ENCODE results near the gene EPHA5. TPM values are rescaled to one million over a fixed set of nuclear protein-coding genes. Genes with fewer than 3 reads are reported as not detected.

EPHA5 gene
- total RNA-seq, 6 experiments from 2014 or later: not detected

DNA sequence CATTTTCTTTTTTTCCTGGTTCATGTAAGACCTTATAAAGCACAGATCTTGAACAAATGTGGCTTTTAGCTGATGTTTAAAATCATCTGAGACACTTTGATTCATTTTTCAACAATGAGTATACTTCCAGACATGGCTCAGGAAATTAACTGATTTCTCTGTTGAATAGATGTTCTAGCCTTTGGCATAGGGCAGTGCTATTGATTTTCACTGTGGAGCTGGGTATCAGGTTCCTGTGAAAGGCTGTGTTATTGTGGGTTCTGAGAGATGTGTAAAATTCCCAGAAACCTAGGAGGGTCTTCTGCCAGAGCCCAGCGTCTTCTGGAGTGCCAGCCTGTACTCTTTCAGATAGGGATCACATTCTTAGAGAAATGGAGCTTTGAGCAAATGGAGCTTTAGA, 278.9 kb downstream of the EPHA5 start:
- Mint-ChIP-seq H3K27ac (no peak overlapping the region), H3K4me3 (no peak overlapping the region), H3K36me3 (ENCODE audit: low read depth) (no peaks in the 10 kb centered on the region), H3K27me3 (ENCODE audit: insufficient read depth) (no peaks in the 10 kb centered on the region; the same call in none of the 2 replicates), H3K4me1 (ENCODE audit: low read depth) (no peaks in the 10 kb centered on the region), H3K9me3 (peaks cover 24% of the 10 kb centered on the region)
- DNase-seq: no peak
- TF ChIP-seq CTCF (IDR thresholded peaks at IDR 0.05): no peak

GRCh38 chr4:65386927-65387326, 283.4 kb downstream of the EPHA5 start:
- no peak for DNase-seq
- Mint-ChIP-seq H3K36me3 (ENCODE audit: low read depth) (no peaks in the 10 kb centered on the region), H3K4me3 (no peak overlapping the region), H3K27ac (no peak overlapping the region), H3K9me3 (peaks cover 23% of the 10 kb centered on the region), H3K27me3 (ENCODE audit: insufficient read depth) (no peaks in the 10 kb centered on the region; the same call in 1 of the 2 replicates), H3K4me1 (ENCODE audit: low read depth) (no peaks in the 10 kb centered on the region)
- no peak for TF ChIP-seq CTCF (IDR thresholded peaks at IDR 0.05)

GRCh38 chr4:65383589-65384305, 286.5 kb downstream of the EPHA5 start:
- no peaks in the 10 kb centered on the region for H3K36me3 Mint-ChIP-seq (ENCODE audit: low read depth)
- no peak overlapping the region for H3K4me3 Mint-ChIP-seq
- TF ChIP-seq CTCF (IDR thresholded peaks at IDR 0.05): no peak
- H3K27ac Mint-ChIP-seq: no peak overlapping the region
- H3K4me1 Mint-ChIP-seq (ENCODE audit: low read depth): no peaks in the 10 kb centered on the region
- peaks cover 13% of the 10 kb centered on the region; the same call in 1 of the 2 replicates for H3K9me3 Mint-ChIP-seq
- H3K27me3 Mint-ChIP-seq (ENCODE audit: insufficient read depth): no peaks in the 10 kb centered on the region
- no peak for DNase-seq

- H3K4me1 Mint-ChIP-seq (ENCODE audit: low read depth): no peaks in the 10 kb centered on the region
- H3K9me3 Mint-ChIP-seq: peaks cover 16% of the 10 kb centered on the region
- TF ChIP-seq CTCF (IDR thresholded peaks at IDR 0.05): no peak
- no peaks in the 10 kb centered on the region for H3K27me3 Mint-ChIP-seq (ENCODE audit: insufficient read depth)
- no peak overlapping the region for H3K27ac Mint-ChIP-seq
- no peaks in the 10 kb centered on the region for H3K36me3 Mint-ChIP-seq (ENCODE audit: low read depth)
- DNase-seq: no peak
- H3K4me3 Mint-ChIP-seq: no peak overlapping the region
Observed at GRCh38 chr4:65381648-65382047, 288.6 kb downstream of the EPHA5 start.

DNA sequence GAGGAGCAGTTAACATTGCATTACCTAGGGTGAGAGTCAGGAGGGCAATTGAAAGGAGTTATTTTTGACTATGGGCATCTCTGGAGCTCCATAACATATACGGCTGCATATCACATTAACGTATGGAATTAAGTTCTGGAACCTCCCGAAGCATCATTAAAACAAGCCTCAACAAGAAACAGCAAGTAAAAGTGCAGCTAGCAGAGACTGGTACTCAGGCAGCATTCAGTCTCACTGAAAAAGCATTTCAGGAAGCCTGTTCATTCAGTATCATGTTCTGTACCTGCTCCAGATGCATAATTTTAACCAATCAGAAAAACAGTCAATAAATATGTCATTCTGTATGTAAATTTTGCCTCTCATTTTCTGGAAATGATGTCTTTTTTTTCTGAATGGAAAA, 299.6 kb downstream of the EPHA5 start:
- TF ChIP-seq CTCF (IDR thresholded peaks at IDR 0.05): no peak
- Mint-ChIP-seq H3K27ac (no peak overlapping the region), H3K36me3 (ENCODE audit: low read depth) (no peaks in the 10 kb centered on the region), H3K9me3 (peaks cover 21% of the 10 kb centered on the region), H3K4me3 (no peak overlapping the region), H3K27me3 (ENCODE audit: insufficient read depth) (no peaks in the 10 kb centered on the region), H3K4me1 (ENCODE audit: low read depth) (no peaks in the 10 kb centered on the region)
- DNase-seq: no peak
